T-helper 17 cell (primary cell): ENCODE data around the gene CCND2. TPM values are rescaled to one million over a fixed set of nuclear protein-coding genes. Genes with fewer than 3 reads are reported as not detected.

ENCODE experiments used
- ATAC-seq: fragments of 150-1000 bp; cut with Tn5 transposase; 2 replicates; pipeline ENCODE4 v1.10.0; 2021; ENCODE audit warnings: mild to moderate bottlenecking, moderate library complexity
- DNase-seq, 3 donors: peaks; one replicate each; pipeline versions ENCODE4 v3.0.0 to v3.0.0-alpha.2; 2020 to 2021
- H3K9me3 ChIP-seq: one replicate; pipeline ENCODE4 v1.7.0; 2013; ENCODE audit warnings: low read length, mild to moderate bottlenecking; ENCODE audit not compliant: control insufficient read depth, poor library complexity, severe bottlenecking
- H3K27ac Mint-ChIP-seq: one replicate; pipeline ENCODE4 v1.8.0; 2022; ENCODE audit warnings: mild to moderate bottlenecking, moderate library complexity, mixed read lengths
- H3K27me3 Mint-ChIP-seq: one replicate; pipeline ENCODE4 v1.8.0; 2022; ENCODE audit warnings: mixed read lengths
- H3K36me3 Mint-ChIP-seq: one replicate; pipeline ENCODE4 v1.8.0; 2022; ENCODE audit warnings: low read depth, mixed read lengths
- H3K4me1 Mint-ChIP-seq: one replicate; pipeline ENCODE4 v1.8.0; 2022; ENCODE audit warnings: mild to moderate bottlenecking, mixed read lengths
- H3K4me3 Mint-ChIP-seq: one replicate; pipeline ENCODE4 v1.8.0; 2022; ENCODE audit warnings: mild to moderate bottlenecking, moderate library complexity, mixed read lengths
- total RNA-seq, 4 donors: library from RNA in 2 of 4; stranded (reverse) in 2 of 4; gene quantifications; one replicate each; pipeline ENCODE4 v1.2.3 and lab custom pipeline; 2022 to 2026

The CCND2 gene
- total RNA-seq, 2 donors from 2014 or later: 197 to 225 TPM

DNA sequence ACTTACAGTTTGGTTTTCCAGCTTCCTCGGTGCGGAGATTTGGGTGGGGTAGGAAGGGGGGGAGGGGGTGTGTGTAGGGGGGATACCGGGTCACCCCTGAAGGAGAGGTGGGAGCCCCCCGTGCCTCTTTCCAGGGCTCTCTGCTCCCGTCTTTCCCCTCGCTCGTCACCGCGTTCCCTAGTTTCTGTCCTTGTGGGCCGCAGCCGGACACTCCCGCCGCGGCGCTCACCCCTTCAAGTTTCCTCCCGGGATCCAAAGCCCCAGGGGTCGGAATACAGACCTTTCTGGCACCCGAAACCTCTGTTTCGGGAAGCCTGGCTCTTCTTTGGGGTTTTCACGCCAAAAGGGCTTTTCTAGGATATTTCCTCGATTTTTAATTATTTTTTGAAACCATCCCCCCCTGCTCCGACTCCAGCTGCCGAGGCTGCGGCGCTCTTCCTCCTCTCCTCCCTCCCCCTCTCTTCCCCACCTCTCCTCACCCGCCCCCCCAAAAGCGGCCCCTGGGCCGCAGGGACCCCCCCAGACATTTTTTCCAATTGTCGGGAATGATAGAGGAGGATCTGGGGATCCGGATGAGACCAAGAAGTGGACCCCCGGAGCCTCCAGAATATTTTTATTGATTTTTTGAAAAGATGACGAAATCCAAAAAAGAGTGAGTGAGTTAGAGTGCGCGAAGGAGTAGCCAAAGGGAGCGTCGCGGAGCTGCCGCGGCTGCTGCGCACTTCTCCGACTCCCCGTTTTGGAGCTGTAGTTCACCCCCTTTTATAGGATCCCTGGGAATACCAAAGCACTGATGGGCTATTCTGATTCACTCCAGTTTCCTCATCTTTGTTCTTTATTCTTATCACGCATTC, 1.7 kb downstream of the CCND2 start:
- DNase-seq (no peak), ATAC-seq (no peak)
- Mint-ChIP-seq H3K27ac (peak overlapping the region; percentile 97), H3K36me3 (peaks cover 7% of the 10 kb centered on the region), H3K27me3 (no peaks in the 10 kb centered on the region), H3K4me1 (peaks cover 35% of the 10 kb centered on the region), H3K4me3 (peak overlapping the region; percentile 97)
- H3K9me3 ChIP-seq: no peaks in the 10 kb centered on the region

DNA sequence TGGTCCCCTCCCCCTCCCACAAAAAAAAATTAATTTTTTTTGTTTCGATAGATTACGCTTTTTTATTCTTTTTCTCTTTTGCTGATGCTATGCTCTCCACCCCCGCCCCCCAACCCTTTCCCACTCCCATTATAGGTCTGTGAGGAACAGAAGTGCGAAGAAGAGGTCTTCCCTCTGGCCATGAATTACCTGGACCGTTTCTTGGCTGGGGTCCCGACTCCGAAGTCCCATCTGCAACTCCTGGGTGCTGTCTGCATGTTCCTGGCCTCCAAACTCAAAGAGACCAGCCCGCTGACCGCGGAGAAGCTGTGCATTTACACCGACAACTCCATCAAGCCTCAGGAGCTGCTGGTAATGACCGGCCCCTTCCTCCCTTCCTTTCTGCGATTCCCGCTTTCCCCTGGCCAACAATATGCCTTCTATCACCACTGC, 2.3 kb downstream of the CCND2 start:
- Mint-ChIP-seq H3K4me3 (peak overlapping the region; percentile 97), H3K27ac (peak overlapping the region; percentile 97), H3K4me1 (peaks cover 42% of the 10 kb centered on the region), H3K27me3 (no peaks in the 10 kb centered on the region), H3K36me3 (peaks cover 12% of the 10 kb centered on the region)
- ATAC-seq: no peak
- no peaks in the 10 kb centered on the region for H3K9me3 ChIP-seq
- no peak for DNase-seq

DNA sequence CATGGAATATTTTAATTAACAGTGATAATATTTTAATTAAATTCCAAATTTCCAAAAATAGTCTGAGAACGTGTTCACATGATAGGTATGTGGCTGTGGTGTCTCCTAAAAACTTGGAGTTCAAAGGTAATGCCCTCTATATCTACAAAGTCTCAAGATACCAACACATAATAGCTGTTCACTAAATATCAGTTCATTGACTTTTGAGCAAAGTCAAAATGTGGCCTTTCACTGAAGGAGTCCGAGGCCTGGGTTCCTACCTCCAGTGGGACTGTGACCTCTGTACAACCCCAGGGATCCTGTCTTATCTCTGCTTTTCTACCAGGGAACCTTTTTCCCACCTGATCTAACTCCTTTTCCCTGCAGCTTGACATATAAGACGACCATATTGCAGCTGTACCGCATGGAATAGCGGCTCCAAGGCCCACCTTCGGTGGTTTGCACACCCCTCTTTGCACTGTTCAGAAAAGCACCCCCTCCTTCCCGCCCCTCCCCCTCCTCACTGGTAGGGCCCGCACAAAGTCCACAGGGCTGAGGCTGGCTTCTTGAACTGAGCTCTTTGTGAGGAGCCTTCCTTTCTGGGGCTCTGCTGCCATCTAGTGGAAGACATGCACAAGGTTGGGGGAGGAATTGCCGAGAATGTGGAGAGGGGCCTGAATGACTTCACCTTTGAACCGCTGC, 3.1 kb downstream of the CCND2 start:
- no peaks in the 10 kb centered on the region for H3K9me3 ChIP-seq
- ATAC-seq (peak; percentile 37), DNase-seq (peak; percentile 61 to 81 (median 74))
- H3K27me3 Mint-ChIP-seq: no peaks in the 10 kb centered on the region
- H3K27ac Mint-ChIP-seq: peak overlapping the region; percentile 97
- peak overlapping the region; percentile 97 for H3K4me3 Mint-ChIP-seq
- peaks cover 46% of the 10 kb centered on the region for H3K4me1 Mint-ChIP-seq
- H3K36me3 Mint-ChIP-seq: peaks cover 12% of the 10 kb centered on the region

DNA sequence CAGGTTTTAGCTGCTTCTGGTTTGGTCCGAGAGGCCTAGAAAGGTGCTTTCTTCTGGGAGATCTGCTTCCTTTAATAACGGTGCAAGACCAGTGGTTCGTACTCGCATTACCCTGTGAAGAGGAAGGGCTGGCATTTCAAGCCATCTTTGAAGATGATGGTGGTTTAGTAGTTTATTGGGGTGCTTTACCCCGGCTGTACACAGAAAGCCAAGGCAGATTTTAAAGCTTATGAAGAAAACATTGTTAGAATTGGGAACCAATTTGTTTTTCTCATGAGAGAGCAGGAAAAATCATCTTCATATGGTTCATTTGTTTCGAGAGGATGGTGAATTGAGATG, 3.6 kb downstream of the CCND2 start:
- Mint-ChIP-seq H3K4me1 (peaks cover 49% of the 10 kb centered on the region), H3K27ac (peak overlapping the region; percentile 97), H3K4me3 (peak overlapping the region; percentile 97), H3K36me3 (peaks cover 12% of the 10 kb centered on the region), H3K27me3 (no peaks in the 10 kb centered on the region)
- no peak for DNase-seq
- no peak for ATAC-seq
- no peaks in the 10 kb centered on the region for H3K9me3 ChIP-seq

- no peaks in the 10 kb centered on the region for H3K9me3 ChIP-seq
- peaks cover 53% of the 10 kb centered on the region for H3K4me1 Mint-ChIP-seq
- DNase-seq: no peak
- no peak for ATAC-seq
- no peak overlapping the region for H3K4me3 Mint-ChIP-seq
- H3K27ac Mint-ChIP-seq: peak overlapping the region; percentile 97
- peaks cover 12% of the 10 kb centered on the region for H3K36me3 Mint-ChIP-seq
- H3K27me3 Mint-ChIP-seq: no peaks in the 10 kb centered on the region
These were observed 4.3 kb downstream of the CCND2 start for GRCh38 chr12:4277857-4278256.

DNA sequence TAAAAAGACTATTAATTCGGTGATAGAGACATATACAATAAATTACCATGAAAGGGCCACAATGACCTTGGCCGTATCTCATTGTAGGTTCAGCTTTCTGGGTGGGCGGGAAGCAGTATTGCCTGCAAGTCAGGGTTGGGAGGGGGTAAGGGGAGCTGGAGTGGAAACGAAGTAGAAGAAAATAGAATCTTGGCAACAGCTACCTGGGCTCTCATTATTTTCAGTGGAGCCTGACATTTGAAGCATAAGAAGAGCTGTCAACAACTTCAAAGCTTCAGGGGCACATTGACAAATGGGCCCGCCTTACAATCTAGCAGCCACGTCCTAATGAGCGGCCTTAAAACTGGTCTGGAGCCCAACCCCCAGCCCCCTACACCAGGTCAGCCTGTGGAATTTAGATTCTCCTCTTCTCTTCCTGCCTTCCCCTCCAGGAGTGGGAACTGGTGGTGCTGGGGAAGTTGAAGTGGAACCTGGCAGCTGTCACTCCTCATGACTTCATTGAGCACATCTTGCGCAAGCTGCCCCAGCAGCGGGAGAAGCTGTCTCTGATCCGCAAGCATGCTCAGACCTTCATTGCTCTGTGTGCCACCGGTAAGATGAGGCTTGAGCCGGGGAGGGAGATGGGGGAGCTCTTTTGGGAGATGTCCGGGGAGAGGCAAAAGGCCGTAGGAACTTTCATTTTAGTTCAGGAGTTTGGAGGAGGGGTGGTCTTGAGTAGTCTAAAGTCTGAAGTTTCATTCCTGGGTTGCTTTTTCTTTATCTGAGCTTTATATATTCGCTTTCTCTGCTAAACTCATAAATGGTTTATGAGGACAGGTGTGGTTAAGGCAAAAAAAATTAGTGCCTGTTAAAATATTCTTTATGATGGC, 5.0 kb downstream of the CCND2 start:
- Mint-ChIP-seq H3K27me3 (no peaks in the 10 kb centered on the region), H3K27ac (peak overlapping the region; percentile 97), H3K4me1 (peaks cover 56% of the 10 kb centered on the region), H3K36me3 (peaks cover 12% of the 10 kb centered on the region), H3K4me3 (peak overlapping the region; percentile 58)
- H3K9me3 ChIP-seq: no peaks in the 10 kb centered on the region
- ATAC-seq (no peak), DNase-seq (no peak)

GRCh38 chr12:4279198-4279690, 5.7 kb downstream of the CCND2 start:
- Mint-ChIP-seq H3K4me1 (peaks cover 61% of the 10 kb centered on the region), H3K4me3 (peak overlapping the region; percentile 58), H3K36me3 (peaks cover 12% of the 10 kb centered on the region), H3K27me3 (no peaks in the 10 kb centered on the region), H3K27ac (peak overlapping the region; percentile 97)
- DNase-seq: no peak
- H3K9me3 ChIP-seq: no peaks in the 10 kb centered on the region
- ATAC-seq: no peak

DNA sequence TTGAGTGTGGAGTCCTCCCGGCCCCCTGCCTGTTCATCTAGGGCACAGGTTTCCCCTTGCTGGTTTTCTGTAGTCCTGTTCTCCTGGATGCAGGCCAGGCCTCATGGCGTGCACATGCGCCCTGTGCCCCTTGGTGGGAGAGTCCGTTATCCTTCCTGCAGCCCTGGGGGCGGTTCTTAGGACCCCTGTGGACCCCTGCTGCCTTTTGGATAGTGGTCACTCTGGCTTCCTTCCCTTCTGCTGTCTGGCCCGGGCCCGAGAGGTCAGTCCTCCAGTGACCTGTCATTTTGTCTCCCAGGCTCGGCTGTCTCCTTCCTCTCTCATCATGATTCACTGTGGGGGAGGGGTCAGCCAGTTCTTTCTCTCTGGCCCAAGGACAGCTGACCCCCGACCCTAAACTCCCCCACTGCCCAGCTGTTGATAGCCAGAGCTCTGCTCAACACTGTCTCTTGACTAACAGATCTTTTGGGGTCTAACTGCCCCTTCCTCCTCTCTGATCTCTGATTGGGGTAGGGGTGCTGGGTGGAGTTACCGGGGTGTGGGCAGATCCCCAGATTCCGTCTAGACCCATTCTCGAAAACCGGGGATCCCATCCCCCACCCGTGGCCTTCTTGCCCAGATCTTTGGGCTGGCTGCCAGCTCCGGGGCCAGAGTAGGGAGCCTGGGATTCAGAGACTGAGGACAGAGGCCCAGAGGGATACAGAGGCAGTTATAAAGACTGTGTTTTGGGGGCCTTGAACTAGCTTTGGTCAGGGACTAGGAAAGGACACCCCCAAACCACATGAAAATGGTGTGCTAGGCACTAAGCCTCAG, 7.0 kb downstream of the CCND2 start:
- Mint-ChIP-seq H3K4me3 (peak overlapping the region; percentile 71), H3K27me3 (no peaks in the 10 kb centered on the region), H3K27ac (peak overlapping the region; percentile 97), H3K36me3 (peaks cover 10% of the 10 kb centered on the region), H3K4me1 (peaks cover 72% of the 10 kb centered on the region)
- ATAC-seq: no peak
- no peak for DNase-seq
- H3K9me3 ChIP-seq: no peaks in the 10 kb centered on the region

DNA sequence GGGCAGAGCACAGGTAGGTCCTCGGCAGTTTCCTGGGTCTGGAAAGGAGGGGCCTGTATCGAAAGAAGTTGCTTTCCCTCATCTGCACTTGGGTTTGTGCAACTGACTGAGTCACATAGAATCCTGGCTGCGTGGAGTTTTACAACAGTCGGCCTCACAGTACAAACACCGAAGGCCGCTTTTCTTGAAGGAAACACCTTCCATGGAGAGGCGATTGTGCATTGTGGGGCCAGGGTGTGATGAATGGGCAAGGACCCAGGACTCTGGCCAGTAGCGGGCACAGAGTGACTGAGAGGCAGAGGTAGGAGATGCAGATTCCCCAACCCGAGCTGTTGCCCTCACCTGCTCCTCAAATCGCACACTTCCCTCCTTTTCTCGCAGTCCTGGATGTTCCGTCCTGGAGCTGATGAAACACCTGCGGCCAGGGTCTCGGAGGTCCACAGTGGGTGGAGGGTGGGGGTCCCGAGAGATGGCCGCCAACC, 7.7 kb downstream of the CCND2 start:
- DNase-seq (no peak), ATAC-seq (no peak)
- Mint-ChIP-seq H3K36me3 (peaks cover 10% of the 10 kb centered on the region), H3K4me3 (no peak overlapping the region), H3K4me1 (peaks cover 75% of the 10 kb centered on the region), H3K27ac (peak overlapping the region; percentile 97), H3K27me3 (no peaks in the 10 kb centered on the region)
- no peaks in the 10 kb centered on the region for H3K9me3 ChIP-seq

- Mint-ChIP-seq H3K27me3 (no peaks in the 10 kb centered on the region), H3K4me1 (peaks cover 77% of the 10 kb centered on the region), H3K36me3 (peaks cover 10% of the 10 kb centered on the region), H3K4me3 (peak overlapping the region; percentile 15), H3K27ac (peak overlapping the region; percentile 60)
- no peaks in the 10 kb centered on the region for H3K9me3 ChIP-seq
- ATAC-seq (no peak), DNase-seq (no peak)
These were observed 8.7 kb downstream of the CCND2 start for GRCh38 chr12:4282103-4282891.

GRCh38 chr12:4282892-4283511, 9.4 kb downstream of the CCND2 start:
- H3K4me3 Mint-ChIP-seq: no peak overlapping the region
- peaks cover 10% of the 10 kb centered on the region for H3K36me3 Mint-ChIP-seq
- DNase-seq: no peak
- peaks cover 80% of the 10 kb centered on the region for H3K4me1 Mint-ChIP-seq
- H3K9me3 ChIP-seq: no peaks in the 10 kb centered on the region
- H3K27ac Mint-ChIP-seq: peak overlapping the region; percentile 60
- no peaks in the 10 kb centered on the region for H3K27me3 Mint-ChIP-seq
- peak; percentile 27 for ATAC-seq
